ENCODE measurements around the gene GPR153. TPM values are rescaled to one million over a fixed set of nuclear protein-coding genes. Genes with fewer than 3 reads are reported as not detected.

Gene GPR153
- total and polyA plus RNA-seq, 2 donors (not counting 1 experiment from before 2014, with no cell fraction given), result 4.0 to 8.9 TPM

- no peaks in the 10 kb centered on the region for H3K27me3 ChIP-seq (ENCODE audit: control insufficient read depth, insufficient read depth, low read length)
- H2AFZ ChIP-seq (ENCODE audit: low read length), result no peak overlapping the region
- H3K79me2 ChIP-seq (ENCODE audit: control insufficient read depth, insufficient read depth, low read length), result peaks cover 18% of the 10 kb centered on the region
- no peaks in the 10 kb centered on the region for H3K9me3 ChIP-seq (ENCODE audit: control insufficient read depth, insufficient read depth, low read depth, low read length)
- DNase-seq (ENCODE audit: low read depth in 2 of 2), result peak in 1 of 2 donors; percentile 43
- H3K4me2 ChIP-seq (ENCODE audit: extremely low read depth, insufficient read depth, low read length), result peak overlapping the region; percentile 92
- H3K4me1 ChIP-seq (ENCODE audit: control insufficient read depth, extremely low read depth, insufficient read depth, low read length), result peaks cover 7% of the 10 kb centered on the region
- peaks cover 2% of the 10 kb centered on the region for H3K36me3 ChIP-seq (ENCODE audit: control insufficient read depth, insufficient read depth, low read length)
- peak overlapping the region; percentile 87 for H3K9ac ChIP-seq (ENCODE audit: insufficient read depth, low read length)
- no peaks in the 10 kb centered on the region for H4K20me1 ChIP-seq (ENCODE audit: control insufficient read depth, extremely low read depth, insufficient read depth, low read length)
- no peak for TF ChIP-seq EZH2 (IDR thresholded peaks at IDR 0.05; ENCODE audit: low read length, missing control alignments)
- no peak for TF ChIP-seq CTCF (conservative IDR thresholded peaks at IDR 0.05 in 1 of 2, IDR thresholded peaks at IDR 0.05 in 1 of 2; ENCODE audit: low read depth in 1 of 2, low read length in 2 of 2)
- H3K4me3 ChIP-seq (replicated peaks in 1 of 4; ENCODE audit: control extremely low read depth in 1 of 4, insufficient read depth in 1 of 4, low read depth in 3 of 4, low read length in 4 of 4), result peak overlapping the region; percentile 79 to 88 (median 85)
- peak overlapping the region; percentile 42 for H3K27ac ChIP-seq (ENCODE audit: insufficient read depth, low read length)
Observed at GRCh38 chr1:6234502-6235295, 26.2 kb downstream of the GPR153 start.

- Histone ChIP-seq H3K79me2 (ENCODE audit: control insufficient read depth, insufficient read depth, low read length) (peaks cover 18% of the 10 kb centered on the region), H3K9ac (ENCODE audit: insufficient read depth, low read length) (no peak overlapping the region), H2AFZ (ENCODE audit: low read length) (no peak overlapping the region), H3K27me3 (ENCODE audit: control insufficient read depth, insufficient read depth, low read length) (no peaks in the 10 kb centered on the region), H3K4me3 (replicated peaks in 1 of 4; ENCODE audit: control extremely low read depth in 1 of 4, insufficient read depth in 1 of 4, low read depth in 3 of 4, low read length in 4 of 4) (no peak overlapping the region), H3K9me3 (ENCODE audit: control insufficient read depth, insufficient read depth, low read depth, low read length) (no peaks in the 10 kb centered on the region), H4K20me1 (ENCODE audit: control insufficient read depth, extremely low read depth, insufficient read depth, low read length) (no peaks in the 10 kb centered on the region), H3K4me2 (ENCODE audit: extremely low read depth, insufficient read depth, low read length) (no peak overlapping the region), H3K4me1 (ENCODE audit: control insufficient read depth, extremely low read depth, insufficient read depth, low read length) (peaks cover 7% of the 10 kb centered on the region), H3K36me3 (ENCODE audit: control insufficient read depth, insufficient read depth, low read length) (peaks cover 2% of the 10 kb centered on the region), H3K27ac (ENCODE audit: insufficient read depth, low read length) (no peak overlapping the region)
- TF ChIP-seq EZH2 (IDR thresholded peaks at IDR 0.05; ENCODE audit: low read length, missing control alignments) (no peak), CTCF (conservative IDR thresholded peaks at IDR 0.05 in 1 of 2, IDR thresholded peaks at IDR 0.05 in 1 of 2; ENCODE audit: low read depth in 1 of 2, low read length in 2 of 2) (no peak)
- DNase-seq (ENCODE audit: low read depth in 2 of 2), result no peak
Observed at GRCh38 chr1:6233376-6233775, 27.5 kb downstream of the GPR153 start.

DNA sequence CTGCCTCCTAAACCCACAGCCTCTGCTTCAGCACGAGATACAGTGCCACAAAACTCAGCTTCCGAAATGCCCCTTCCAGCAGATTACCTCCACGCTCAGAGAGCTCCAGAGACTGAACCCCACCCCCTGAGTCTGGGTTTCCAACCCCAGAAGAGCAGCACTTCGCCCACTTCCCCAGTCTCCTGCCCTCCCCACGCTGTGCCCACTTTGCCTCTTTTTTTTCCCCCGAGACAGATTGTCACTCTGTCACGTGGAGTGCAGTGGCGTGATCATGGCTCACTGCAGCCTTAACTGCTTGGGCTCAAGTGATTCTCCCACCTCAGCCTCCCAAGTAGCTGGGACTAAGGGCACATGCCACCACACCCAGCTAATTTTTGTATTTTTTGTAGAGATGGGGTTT lies 35.2 kb downstream of the GPR153 start:
- Histone ChIP-seq H3K9ac (ENCODE audit: insufficient read depth, low read length) (no peak overlapping the region), H3K9me3 (ENCODE audit: control insufficient read depth, insufficient read depth, low read depth, low read length) (no peaks in the 10 kb centered on the region), H3K79me2 (ENCODE audit: control insufficient read depth, insufficient read depth, low read length) (no peaks in the 10 kb centered on the region), H3K27ac (ENCODE audit: insufficient read depth, low read length) (no peak overlapping the region), H3K4me3 (replicated peaks in 1 of 4; ENCODE audit: control extremely low read depth in 1 of 4, insufficient read depth in 1 of 4, low read depth in 3 of 4, low read length in 4 of 4) (no peak overlapping the region), H4K20me1 (ENCODE audit: control insufficient read depth, extremely low read depth, insufficient read depth, low read length) (no peaks in the 10 kb centered on the region), H3K27me3 (ENCODE audit: control insufficient read depth, insufficient read depth, low read length) (no peaks in the 10 kb centered on the region), H3K4me2 (ENCODE audit: extremely low read depth, insufficient read depth, low read length) (no peak overlapping the region), H3K4me1 (ENCODE audit: control insufficient read depth, extremely low read depth, insufficient read depth, low read length) (peaks cover 2% of the 10 kb centered on the region), H3K36me3 (ENCODE audit: control insufficient read depth, insufficient read depth, low read length) (peaks cover 11% of the 10 kb centered on the region), H2AFZ (ENCODE audit: low read length) (no peak overlapping the region)
- DNase-seq (ENCODE audit: low read depth in 2 of 2), result no peak
- no peak for TF ChIP-seq EZH2 (IDR thresholded peaks at IDR 0.05; ENCODE audit: low read length, missing control alignments)
- no peak for TF ChIP-seq CTCF (conservative IDR thresholded peaks at IDR 0.05 in 1 of 2, IDR thresholded peaks at IDR 0.05 in 1 of 2; ENCODE audit: low read depth in 1 of 2, low read length in 2 of 2)
